A549 (cell line): ENCODE results near the gene RRP36.

Experiments used
- JUN ChIP-seq, 2 experiments: fragments of >200 bp; sonication (Bioruptor Twin); formaldehyde crosslinking; IDR thresholded peaks; 2 replicates in 1 of 2; 3 replicates in 1 of 2; pipeline ENCODE4 v1.6.1; 2016 to 2017
- NFE2L2 ChIP-seq: fragments of 150-350 bp; conservative IDR thresholded peaks from 2 replicates; pipeline ENCODE4 v1.6.1; 2014; ENCODE audit warnings: low read length
- POLR2AphosphoS2 ChIP-seq: conservative IDR thresholded peaks from 2 replicates; pipeline ENCODE4 v1.6.1; 2012; ENCODE audit warnings: low read length, improper control_type of control experiment, inconsistent platforms
- RCOR1 ChIP-seq: fragments of 150-350 bp; IDR thresholded peaks from 2 replicates; pipeline ENCODE4 v1.6.1; 2014; ENCODE audit warnings: antibody characterized with exemption, low read length, low read depth
- TF ChIP-seq, protein P1 (sequence below): fragments of >200 bp; sonication (Bioruptor Twin); formaldehyde crosslinking; IDR thresholded peaks from 3 replicates; pipeline ENCODE4 v1.5.1; 2016

DNA sequence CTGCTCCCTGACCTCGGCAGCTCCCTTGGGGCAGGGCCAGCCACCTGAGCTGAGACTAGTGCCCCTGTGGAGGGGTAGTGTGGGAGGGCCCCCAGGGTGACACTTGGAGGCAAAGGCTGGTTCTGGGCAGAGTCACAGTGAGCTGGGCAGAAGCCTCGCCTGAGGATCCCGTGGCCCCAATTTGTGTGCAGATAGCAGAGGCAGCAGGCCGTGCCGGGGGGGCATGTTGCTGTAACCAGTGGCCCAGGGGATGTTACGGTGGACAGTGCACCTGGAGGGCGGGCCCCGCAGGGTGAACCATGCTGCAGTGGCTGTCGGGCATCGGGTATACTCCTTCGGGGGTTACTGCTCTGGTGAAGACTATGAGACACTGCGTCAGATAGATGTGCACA lies 4.5 kb upstream of the RRP36 start:
- TF ChIP-seq, protein P1, sequence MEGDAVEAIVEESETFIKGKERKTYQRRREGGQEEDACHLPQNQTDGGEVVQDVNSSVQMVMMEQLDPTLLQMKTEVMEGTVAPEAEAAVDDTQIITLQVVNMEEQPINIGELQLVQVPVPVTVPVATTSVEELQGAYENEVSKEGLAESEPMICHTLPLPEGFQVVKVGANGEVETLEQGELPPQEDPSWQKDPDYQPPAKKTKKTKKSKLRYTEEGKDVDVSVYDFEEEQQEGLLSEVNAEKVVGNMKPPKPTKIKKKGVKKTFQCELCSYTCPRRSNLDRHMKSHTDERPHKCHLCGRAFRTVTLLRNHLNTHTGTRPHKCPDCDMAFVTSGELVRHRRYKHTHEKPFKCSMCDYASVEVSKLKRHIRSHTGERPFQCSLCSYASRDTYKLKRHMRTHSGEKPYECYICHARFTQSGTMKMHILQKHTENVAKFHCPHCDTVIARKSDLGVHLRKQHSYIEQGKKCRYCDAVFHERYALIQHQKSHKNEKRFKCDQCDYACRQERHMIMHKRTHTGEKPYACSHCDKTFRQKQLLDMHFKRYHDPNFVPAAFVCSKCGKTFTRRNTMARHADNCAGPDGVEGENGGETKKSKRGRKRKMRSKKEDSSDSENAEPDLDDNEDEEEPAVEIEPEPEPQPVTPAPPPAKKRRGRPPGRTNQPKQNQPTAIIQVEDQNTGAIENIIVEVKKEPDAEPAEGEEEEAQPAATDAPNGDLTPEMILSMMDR = no peak
- TF ChIP-seq NFE2L2 (no peak), JUN (IDR thresholded peaks at IDR 0.05) (no peak), POLR2AphosphoS2 (no peak), RCOR1 (no peak)
